Neural progenitor cell (in vitro differentiated cells): Measurements from ENCODE around the gene XPNPEP1. TPM values are rescaled to one million over a fixed set of nuclear protein-coding genes. Genes with fewer than 3 reads are reported as not detected.

Experiments
- DNase-seq: peaks from one replicate; pipeline ENCODE4 v3.0.0-alpha.2; 2016; ENCODE audit warnings: low spot score
- H2AFZ ChIP-seq: fragments of 200-600 bp; sonication (generic); replicated peaks from 2 replicates; pipeline ENCODE4 v1.6.1; 2016; ENCODE audit warnings: antibody characterized with exemption
- H3F3A ChIP-seq: fragments of 200-600 bp; sonication (generic); 2 replicates; pipeline ENCODE4 v1.6.1; 2016; ENCODE audit warnings: antibody characterized with exemption, low read depth
- H3K27ac ChIP-seq: fragments of 200-600 bp; sonication (generic); 2 replicates; pipeline ENCODE4 v1.5.1; 2016; ENCODE audit warnings: mild to moderate bottlenecking
- H3K27me3 ChIP-seq: fragments of 200-600 bp; sonication (generic); 2 replicates; pipeline ENCODE4 v1.6.1; 2016; ENCODE audit warnings: mild to moderate bottlenecking, moderate library complexity
- H3K36me3 ChIP-seq: fragments of 200-600 bp; sonication (generic); 2 replicates; pipeline ENCODE4 v1.5.1; 2016
- H3K4me1 ChIP-seq: fragments of 200-600 bp; sonication (generic); 2 replicates; pipeline ENCODE4 v1.6.1; 2016; ENCODE audit warnings: mixed run types
- H3K4me2 ChIP-seq: fragments of 200-600 bp; sonication (generic); 2 replicates; pipeline ENCODE4 v1.6.1; 2016
- H3K4me3 ChIP-seq: fragments of 200-600 bp; sonication (generic); 2 replicates; pipeline ENCODE4 v1.5.1; 2016
- H3K79me2 ChIP-seq: fragments of 200-600 bp; sonication (generic); 2 replicates; pipeline ENCODE4 v1.6.1; 2016; ENCODE audit warnings: low read depth
- H3K9ac ChIP-seq: fragments of 200-600 bp; sonication (generic); 2 replicates; pipeline ENCODE4 v1.6.1; 2016
- H3K9me3 ChIP-seq: fragments of 200-600 bp; sonication (generic); 2 replicates; pipeline ENCODE4 v1.5.1; 2016; ENCODE audit warnings: low read depth
- H4K20me1 ChIP-seq: fragments of 200-600 bp; sonication (generic); 2 replicates; pipeline ENCODE4 v1.6.1; 2016; ENCODE audit warnings: low read depth
- H3K27ac Mint-ChIP-seq: 3 replicates; pipeline ENCODE4 v1.8.0; 2021; ENCODE audit warnings: mixed read lengths
- H3K27me3 Mint-ChIP-seq: 2 replicates; pipeline ENCODE4 v1.8.0; 2022; ENCODE audit warnings: low read depth, mild to moderate bottlenecking, inconsistent platforms, moderate library complexity, mixed read lengths; ENCODE audit not compliant: insufficient read depth
- H3K36me3 Mint-ChIP-seq: 3 replicates; pipeline ENCODE4 v1.8.0; 2021; ENCODE audit warnings: mixed read lengths
- H3K4me1 Mint-ChIP-seq: 3 replicates; pipeline ENCODE4 v1.8.0; 2021; ENCODE audit warnings: mixed read lengths
- H3K4me3 Mint-ChIP-seq: 3 replicates; pipeline ENCODE4 v1.8.0; 2021; ENCODE audit warnings: mild to moderate bottlenecking, moderate library complexity, mixed read lengths
- H3K9me3 Mint-ChIP-seq: 3 replicates; pipeline ENCODE4 v1.8.0; 2020; ENCODE audit warnings: mixed read lengths
- EZH2 ChIP-seq: fragments of 200-600 bp; sonication (generic); IDR thresholded peaks from 2 replicates; pipeline ENCODE4 v1.6.1; 2017; ENCODE audit warnings: antibody characterized with exemption, mild to moderate bottlenecking, moderate library complexity
- EZH2phosphoT487 ChIP-seq: fragments of 200-600 bp; sonication (generic); IDR thresholded peaks from 2 replicates; pipeline ENCODE4 v1.6.1; 2017; ENCODE audit warnings: antibody characterized with exemption
- total RNA-seq: library from RNA; depleted of rRNA; stranded (reverse); fragments of >200 nt; gene quantifications from 2 replicates; pipeline ENCODE4 v1.2.3, GENCODE V29; 2015; ENCODE audit warnings: low replicate concordance
- TF ChIP-seq, protein P1 (sequence below): fragments of 200-600 bp; sonication (generic); IDR thresholded peaks from 2 replicates; pipeline ENCODE4 v1.5.1; 2017; ENCODE audit warnings: antibody characterized with exemption, mild to moderate bottlenecking

The XPNPEP1 gene
- total RNA-seq, 1 donor from 2014 or later, result 113 TPM

- peaks cover 16% of the 10 kb centered on the region for H3F3A ChIP-seq
- peaks cover 33% of the 10 kb centered on the region for H3K36me3 Mint-ChIP-seq
- peak overlapping the region; percentile 65 for H3K27ac Mint-ChIP-seq
- H3K4me1 Mint-ChIP-seq, result peaks cover 22% of the 10 kb centered on the region
- peak overlapping the region; percentile 56 for H3K4me2 ChIP-seq
- H3K27me3 ChIP-seq, result no peaks in the 10 kb centered on the region
- peaks cover 3% of the 10 kb centered on the region for H3K36me3 ChIP-seq
- TF ChIP-seq, protein P1, sequence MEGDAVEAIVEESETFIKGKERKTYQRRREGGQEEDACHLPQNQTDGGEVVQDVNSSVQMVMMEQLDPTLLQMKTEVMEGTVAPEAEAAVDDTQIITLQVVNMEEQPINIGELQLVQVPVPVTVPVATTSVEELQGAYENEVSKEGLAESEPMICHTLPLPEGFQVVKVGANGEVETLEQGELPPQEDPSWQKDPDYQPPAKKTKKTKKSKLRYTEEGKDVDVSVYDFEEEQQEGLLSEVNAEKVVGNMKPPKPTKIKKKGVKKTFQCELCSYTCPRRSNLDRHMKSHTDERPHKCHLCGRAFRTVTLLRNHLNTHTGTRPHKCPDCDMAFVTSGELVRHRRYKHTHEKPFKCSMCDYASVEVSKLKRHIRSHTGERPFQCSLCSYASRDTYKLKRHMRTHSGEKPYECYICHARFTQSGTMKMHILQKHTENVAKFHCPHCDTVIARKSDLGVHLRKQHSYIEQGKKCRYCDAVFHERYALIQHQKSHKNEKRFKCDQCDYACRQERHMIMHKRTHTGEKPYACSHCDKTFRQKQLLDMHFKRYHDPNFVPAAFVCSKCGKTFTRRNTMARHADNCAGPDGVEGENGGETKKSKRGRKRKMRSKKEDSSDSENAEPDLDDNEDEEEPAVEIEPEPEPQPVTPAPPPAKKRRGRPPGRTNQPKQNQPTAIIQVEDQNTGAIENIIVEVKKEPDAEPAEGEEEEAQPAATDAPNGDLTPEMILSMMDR, result peak; percentile 94
- no peak for TF ChIP-seq EZH2phosphoT487
- peaks cover 17% of the 10 kb centered on the region for H3K4me1 ChIP-seq
- H4K20me1 ChIP-seq, result no peaks in the 10 kb centered on the region
- H3K9me3 Mint-ChIP-seq, result no peaks in the 10 kb centered on the region
- H3K4me3 Mint-ChIP-seq, result peak overlapping the region; percentile 40
- H3K27me3 Mint-ChIP-seq, result peaks cover 2% of the 10 kb centered on the region
- no peak overlapping the region for H3K9ac ChIP-seq
- no peaks in the 10 kb centered on the region for H3K79me2 ChIP-seq
- no peak overlapping the region for H3K27ac ChIP-seq
- no peak overlapping the region for H3K4me3 ChIP-seq
- no peaks in the 10 kb centered on the region for H3K9me3 ChIP-seq
- H2AFZ ChIP-seq, result no peak overlapping the region
- peak; percentile 93 for DNase-seq
Measured at GRCh38 chr10:109883859-109884771, 39.2 kb downstream of the XPNPEP1 start.

GRCh38 chr10:109882251-109883057 lies 40.9 kb downstream of the XPNPEP1 start:
- TF ChIP-seq EZH2 (no peak), EZH2phosphoT487 (no peak)
- TF ChIP-seq, protein P1, result no peak
- no peak for DNase-seq
- H3K27me3 ChIP-seq, result no peaks in the 10 kb centered on the region
- H3K9me3 ChIP-seq, result no peaks in the 10 kb centered on the region
- Mint-ChIP-seq H3K4me1 (peaks cover 21% of the 10 kb centered on the region), H3K4me3 (no peak overlapping the region), H3K36me3 (peaks cover 28% of the 10 kb centered on the region), H3K27me3 (peaks cover 2% of the 10 kb centered on the region), H3K27ac (no peak overlapping the region), H3K9me3 (no peaks in the 10 kb centered on the region)
- no peak overlapping the region for H3K4me3 ChIP-seq
- H3K9ac ChIP-seq, result no peak overlapping the region
- H3K79me2 ChIP-seq, result no peaks in the 10 kb centered on the region
- H3K27ac ChIP-seq, result no peak overlapping the region
- no peak overlapping the region for H2AFZ ChIP-seq
- no peaks in the 10 kb centered on the region for H4K20me1 ChIP-seq
- peaks cover 3% of the 10 kb centered on the region for H3K36me3 ChIP-seq
- peaks cover 9% of the 10 kb centered on the region for H3F3A ChIP-seq
- peaks cover 10% of the 10 kb centered on the region for H3K4me1 ChIP-seq
- no peak overlapping the region for H3K4me2 ChIP-seq

DNA sequence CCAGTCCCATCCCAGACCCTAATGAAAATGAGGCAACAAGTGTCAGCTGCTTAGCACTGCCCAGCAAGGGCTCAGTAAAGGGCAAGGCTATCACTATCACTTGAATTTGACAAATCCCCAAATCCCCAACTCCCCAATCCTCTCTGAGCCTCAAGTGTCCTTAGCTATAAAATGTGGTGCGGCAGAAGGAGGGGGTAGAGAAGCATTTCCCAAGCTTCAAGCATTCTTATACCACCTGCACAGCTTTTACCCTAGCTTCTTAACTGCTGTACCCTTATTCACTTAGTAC lies 41.6 kb downstream of the XPNPEP1 start:
- no peaks in the 10 kb centered on the region for H3K27me3 ChIP-seq
- peaks cover 3% of the 10 kb centered on the region for H3K36me3 ChIP-seq
- TF ChIP-seq EZH2, result no peak
- TF ChIP-seq, protein P1, result no peak
- TF ChIP-seq EZH2phosphoT487, result no peak
- Mint-ChIP-seq H3K4me1 (peaks cover 14% of the 10 kb centered on the region), H3K27me3 (peaks cover 2% of the 10 kb centered on the region), H3K27ac (no peak overlapping the region), H3K36me3 (peaks cover 22% of the 10 kb centered on the region), H3K4me3 (no peak overlapping the region), H3K9me3 (no peaks in the 10 kb centered on the region)
- H4K20me1 ChIP-seq, result no peaks in the 10 kb centered on the region
- no peak overlapping the region for H3K27ac ChIP-seq
- peaks cover 8% of the 10 kb centered on the region for H3F3A ChIP-seq
- H3K9me3 ChIP-seq, result no peaks in the 10 kb centered on the region
- H3K4me1 ChIP-seq, result peaks cover 8% of the 10 kb centered on the region
- DNase-seq, result no peak
- no peaks in the 10 kb centered on the region for H3K79me2 ChIP-seq
- H3K4me3 ChIP-seq, result no peak overlapping the region
- no peak overlapping the region for H3K4me2 ChIP-seq
- H3K9ac ChIP-seq, result no peak overlapping the region
- no peak overlapping the region for H2AFZ ChIP-seq
